ENCODE measurements around the gene PDZK1IP1. TPM values are rescaled to one million over a fixed set of nuclear protein-coding genes. Genes with fewer than 3 reads are reported as not detected.

The PDZK1IP1 gene
- total and polyA plus RNA-seq, 2 donors (not counting 1 experiment from before 2014, with no cell fraction given): 0.21 TPM; not detected in 1

DNA sequence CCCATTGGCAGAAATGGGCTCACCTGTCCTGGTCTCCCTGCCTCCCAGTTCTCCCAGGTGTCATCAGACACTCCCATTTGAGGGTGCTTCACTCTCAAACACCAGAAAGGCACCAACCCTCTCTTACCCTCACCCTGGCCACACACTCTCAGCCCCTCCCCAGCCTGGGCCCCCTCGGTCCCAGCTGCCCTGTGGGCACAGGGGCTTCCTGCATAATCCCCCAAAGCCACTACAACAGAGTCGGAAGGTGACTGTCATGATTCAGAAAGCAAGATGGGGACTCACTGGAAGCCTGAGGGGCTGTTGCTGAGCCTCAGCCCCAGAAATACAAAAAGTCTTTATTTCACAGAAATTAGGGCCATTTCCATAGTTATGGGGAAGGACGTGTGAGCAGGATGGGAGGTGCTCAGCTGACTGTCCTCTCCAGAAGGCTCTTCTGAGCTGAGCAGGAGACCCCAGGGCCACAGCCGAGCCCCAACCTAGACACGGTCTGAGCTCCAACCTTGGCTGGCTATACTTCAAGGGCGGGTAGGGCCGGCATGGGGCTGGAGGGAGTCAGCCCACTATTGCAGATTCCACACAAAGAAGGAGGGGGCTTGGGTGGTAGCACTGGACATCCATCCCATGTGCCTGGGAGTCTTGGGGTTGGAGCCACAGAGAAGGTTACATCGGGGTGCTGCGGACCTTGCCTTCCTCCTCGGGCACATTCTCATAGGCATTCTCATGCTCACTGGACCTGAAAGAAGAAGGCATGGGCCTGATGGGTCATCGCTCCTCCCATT lies 6.3 kb downstream of the PDZK1IP1 start:
- peaks cover 0 to 20% (median 4%) of the 10 kb centered on the region in 4 experiments for H3K27me3 ChIP-seq (replicated peaks in 1 of 4; ENCODE audit: control extremely low read depth in 1 of 4, control insufficient read depth in 3 of 4, insufficient read depth in 4 of 4, low read length in 3 of 4)
- H3K9ac ChIP-seq (ENCODE audit: low read length): no peak overlapping the region
- no peak overlapping the region for H3K4me3 ChIP-seq (ENCODE audit: control extremely low read depth in 1 of 5, extremely low read depth in 1 of 5, insufficient read depth in 1 of 5, low read depth in 2 of 5, low read length in 4 of 5)
- H3K4me2 ChIP-seq (replicated peaks; ENCODE audit: low read depth, low read length, poor library complexity, severe bottlenecking): no peak overlapping the region
- no peaks in the 10 kb centered on the region for H3K9me3 Mint-ChIP-seq (ENCODE audit: insufficient read depth)
- WGBS (ENCODE audit: insufficient coverage): 89% methylated on average over 9 of the region's 11 CpGs
- no peaks in the 10 kb centered on the region for H3K36me3 ChIP-seq (replicated peaks in 1 of 2; ENCODE audit: control extremely low read depth in 1 of 2, control insufficient read depth in 1 of 2, extremely low read depth in 1 of 2, insufficient read depth in 2 of 2, low read length in 1 of 2)
- no peak overlapping the region for H3K27ac Mint-ChIP-seq
- intact Hi-C loops (cut with micrococcal nuclease): no loop called here
- no peaks in the 10 kb centered on the region for H4K20me1 ChIP-seq (ENCODE audit: control insufficient read depth, insufficient read depth, low read length, poor library complexity, severe bottlenecking)
- ChIA-PET POLR2A (no interaction called here), CTCF (interaction anchor here (1.1 to 1.5 kb wide), 3 partner anchors 10 to 543 kb away, joined by 3 to 10 read pairs (median 4); no protein-coding TSS in a partner anchor)
- no peak for ATAC-seq (ENCODE audit: low read depth)
- H3K27ac ChIP-seq (ENCODE audit: low read length in 2 of 2): no peak overlapping the region
- H3K4me1 Mint-ChIP-seq: peaks cover 8% of the 10 kb centered on the region
- peaks cover 37% of the 10 kb centered on the region for H3K27me3 Mint-ChIP-seq
- no peak overlapping the region for H2AFZ ChIP-seq (ENCODE audit: insufficient read depth, low read depth, low read length, poor library complexity, severe bottlenecking)
- peaks cover 0 to 7% (median 0%) of the 10 kb centered on the region in 3 donors for H3K9me3 ChIP-seq (ENCODE audit: control extremely low read depth in 1 of 3, control insufficient read depth in 2 of 3, insufficient read depth in 1 of 3, low read length in 2 of 3)
- no peaks in the 10 kb centered on the region for H3K79me2 ChIP-seq (ENCODE audit: control insufficient read depth, insufficient read depth, low read length)
- DNase-seq: no peak
- peaks cover 6 to 11% of the 10 kb centered on the region in 2 donors for H3K4me1 ChIP-seq (ENCODE audit: control insufficient read depth in 2 of 2, insufficient read depth in 2 of 2, low read length in 2 of 2)
- no peak overlapping the region for H3K4me3 Mint-ChIP-seq
- no peak for TF ChIP-seq EZH2 (IDR thresholded peaks at IDR 0.05; ENCODE audit: borderline replicate concordance, insufficient read depth, low read depth, low read length, poor library complexity, severe bottlenecking)
- TF ChIP-seq, protein P1, sequence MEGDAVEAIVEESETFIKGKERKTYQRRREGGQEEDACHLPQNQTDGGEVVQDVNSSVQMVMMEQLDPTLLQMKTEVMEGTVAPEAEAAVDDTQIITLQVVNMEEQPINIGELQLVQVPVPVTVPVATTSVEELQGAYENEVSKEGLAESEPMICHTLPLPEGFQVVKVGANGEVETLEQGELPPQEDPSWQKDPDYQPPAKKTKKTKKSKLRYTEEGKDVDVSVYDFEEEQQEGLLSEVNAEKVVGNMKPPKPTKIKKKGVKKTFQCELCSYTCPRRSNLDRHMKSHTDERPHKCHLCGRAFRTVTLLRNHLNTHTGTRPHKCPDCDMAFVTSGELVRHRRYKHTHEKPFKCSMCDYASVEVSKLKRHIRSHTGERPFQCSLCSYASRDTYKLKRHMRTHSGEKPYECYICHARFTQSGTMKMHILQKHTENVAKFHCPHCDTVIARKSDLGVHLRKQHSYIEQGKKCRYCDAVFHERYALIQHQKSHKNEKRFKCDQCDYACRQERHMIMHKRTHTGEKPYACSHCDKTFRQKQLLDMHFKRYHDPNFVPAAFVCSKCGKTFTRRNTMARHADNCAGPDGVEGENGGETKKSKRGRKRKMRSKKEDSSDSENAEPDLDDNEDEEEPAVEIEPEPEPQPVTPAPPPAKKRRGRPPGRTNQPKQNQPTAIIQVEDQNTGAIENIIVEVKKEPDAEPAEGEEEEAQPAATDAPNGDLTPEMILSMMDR (IDR thresholded peaks at IDR 0.05): no peak

DNA sequence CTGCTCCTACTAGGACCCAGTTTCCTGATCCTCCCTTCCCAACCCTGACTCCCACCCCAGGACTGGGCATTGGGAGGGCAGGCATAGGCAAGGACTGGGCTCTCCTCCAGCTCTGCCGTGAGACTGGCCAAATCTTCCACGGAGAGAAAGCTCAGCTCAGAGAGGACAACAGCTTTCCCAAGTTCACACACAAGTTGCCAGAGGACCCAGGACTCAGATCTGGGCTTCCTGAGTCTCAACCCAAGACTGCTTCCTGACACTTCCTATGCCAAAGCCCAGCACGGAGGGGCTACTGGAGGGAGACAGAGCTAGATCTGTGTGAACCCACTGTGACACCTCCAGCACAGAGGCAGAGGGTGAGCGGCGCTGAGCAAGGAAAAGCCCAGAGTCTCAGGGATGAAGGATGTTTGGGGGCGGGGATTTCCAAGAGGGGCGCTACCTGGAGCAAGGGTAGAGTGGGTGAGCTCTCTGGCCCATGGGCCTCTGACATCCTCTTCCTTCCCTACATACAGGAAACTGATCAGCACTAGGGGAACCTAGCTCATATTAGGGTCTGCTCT lies 7.1 kb downstream of the PDZK1IP1 start:
- ChIA-PET POLR2A (no interaction called here), CTCF (interaction anchor here (1.1 to 1.5 kb wide), 2 partner anchors 10 to 543 kb away, joined by 3 to 4 read pairs; no protein-coding TSS in a partner anchor)
- H2AFZ ChIP-seq (ENCODE audit: insufficient read depth, low read depth, low read length, poor library complexity, severe bottlenecking): no peak overlapping the region
- no peaks in the 10 kb centered on the region for H3K36me3 ChIP-seq (replicated peaks in 1 of 2; ENCODE audit: control extremely low read depth in 1 of 2, control insufficient read depth in 1 of 2, extremely low read depth in 1 of 2, insufficient read depth in 2 of 2, low read length in 1 of 2)
- Mint-ChIP-seq H3K4me3 (no peak overlapping the region), H3K4me1 (peaks cover 8% of the 10 kb centered on the region), H3K27me3 (peaks cover 37% of the 10 kb centered on the region), H3K9me3 (ENCODE audit: insufficient read depth) (no peaks in the 10 kb centered on the region), H3K27ac (no peak overlapping the region)
- H4K20me1 ChIP-seq (ENCODE audit: control insufficient read depth, insufficient read depth, low read length, poor library complexity, severe bottlenecking): no peaks in the 10 kb centered on the region
- H3K79me2 ChIP-seq (ENCODE audit: control insufficient read depth, insufficient read depth, low read length): no peaks in the 10 kb centered on the region
- no peak for TF ChIP-seq EZH2 (IDR thresholded peaks at IDR 0.05; ENCODE audit: borderline replicate concordance, insufficient read depth, low read depth, low read length, poor library complexity, severe bottlenecking)
- TF ChIP-seq, protein P1 (IDR thresholded peaks at IDR 0.05): no peak
- no peak overlapping the region for H3K4me2 ChIP-seq (replicated peaks; ENCODE audit: low read depth, low read length, poor library complexity, severe bottlenecking)
- intact Hi-C loops (cut with micrococcal nuclease): no loop called here
- peaks cover 6 to 11% of the 10 kb centered on the region in 2 donors for H3K4me1 ChIP-seq (ENCODE audit: control insufficient read depth in 2 of 2, insufficient read depth in 2 of 2, low read length in 2 of 2)
- no peak overlapping the region for H3K9ac ChIP-seq (ENCODE audit: low read length)
- ATAC-seq (ENCODE audit: low read depth): no peak
- peaks cover 0 to 20% (median 4%) of the 10 kb centered on the region in 4 experiments for H3K27me3 ChIP-seq (replicated peaks in 1 of 4; ENCODE audit: control extremely low read depth in 1 of 4, control insufficient read depth in 3 of 4, insufficient read depth in 4 of 4, low read length in 3 of 4)
- DNase-seq: no peak
- 70% methylated on average over 2 of the region's 7 CpGs for WGBS (ENCODE audit: insufficient coverage)
- H3K27ac ChIP-seq (ENCODE audit: low read length in 2 of 2): no peak overlapping the region
- peaks cover 0 to 7% (median 0%) of the 10 kb centered on the region in 3 donors for H3K9me3 ChIP-seq (ENCODE audit: control extremely low read depth in 1 of 3, control insufficient read depth in 2 of 3, insufficient read depth in 1 of 3, low read length in 2 of 3)
- H3K4me3 ChIP-seq (ENCODE audit: control extremely low read depth in 1 of 5, extremely low read depth in 1 of 5, insufficient read depth in 1 of 5, low read depth in 2 of 5, low read length in 4 of 5): no peak overlapping the region
